Endometrial microvascular endothelial cells (primary cell): Measurements from ENCODE around the gene CASP3. TPM values are rescaled to one million over a fixed set of nuclear protein-coding genes. Genes with fewer than 3 reads are reported as not detected.
"Not testable (repeated sequence)": the region's sequence is repeated elsewhere in the genome, so short reads cannot be mapped to it uniquely, and the experiment has no call there.

Experiments
- in situ Hi-C: cut with HindIII; loops from 2 replicates; pipeline ENCODE4 v1.10.0; 2017; ENCODE audit warnings: low sequenced_read_pairs, low pct_unique_long_range_greater_than_20kb; ENCODE audit errors: inconsistent ontology term
- total RNA-seq: library from RNA; depleted of rRNA; stranded (reverse); fragments of >200 nt; gene quantifications from one replicate; pipeline ENCODE4 v1.2.3, GENCODE V29; 2015; ENCODE audit errors: inconsistent ontology term

Gene CASP3
- total RNA-seq, 1 donor from 2014 or later, result 50.5 TPM

DNA sequence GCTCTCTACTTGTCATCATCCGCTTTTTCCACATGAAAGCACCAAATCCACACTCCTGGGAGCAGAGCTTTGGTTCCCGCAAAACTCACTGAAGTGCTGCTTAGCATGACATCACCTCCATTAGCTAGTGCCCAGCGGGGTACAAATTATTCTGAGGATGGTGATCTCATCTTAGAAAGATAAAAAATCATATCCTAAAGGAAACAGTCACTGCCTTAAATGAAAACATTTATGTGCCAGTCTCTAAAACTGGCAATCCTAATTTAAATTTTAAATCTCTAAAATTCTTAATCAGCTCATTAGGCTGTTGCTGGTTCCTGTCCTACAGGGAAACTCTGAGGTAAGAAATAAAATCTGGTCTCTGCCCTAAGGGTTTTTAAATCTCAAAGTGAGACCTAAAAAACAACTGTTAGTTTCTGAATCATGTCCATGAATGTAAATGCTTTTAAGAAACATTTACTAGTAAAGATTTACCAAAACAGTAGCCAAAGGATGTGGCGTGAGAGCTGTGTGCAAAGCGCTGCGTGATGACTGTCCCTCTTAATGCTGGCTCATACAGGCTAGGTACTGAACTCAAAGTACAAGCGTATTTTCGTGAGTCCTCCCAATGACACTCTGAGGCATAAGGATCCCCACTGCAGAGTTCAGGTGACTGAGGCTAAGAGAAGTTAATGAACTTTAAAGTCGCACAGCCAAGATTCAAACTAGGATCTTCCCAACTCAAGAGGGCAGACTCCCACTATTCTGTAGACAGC, 4.5 kb downstream of the CASP3 start:
- in situ Hi-C loops, result loop anchor here (25.0 kb wide), 1 partner anchor 382 kb away; no protein-coding TSS in a partner anchor

DNA sequence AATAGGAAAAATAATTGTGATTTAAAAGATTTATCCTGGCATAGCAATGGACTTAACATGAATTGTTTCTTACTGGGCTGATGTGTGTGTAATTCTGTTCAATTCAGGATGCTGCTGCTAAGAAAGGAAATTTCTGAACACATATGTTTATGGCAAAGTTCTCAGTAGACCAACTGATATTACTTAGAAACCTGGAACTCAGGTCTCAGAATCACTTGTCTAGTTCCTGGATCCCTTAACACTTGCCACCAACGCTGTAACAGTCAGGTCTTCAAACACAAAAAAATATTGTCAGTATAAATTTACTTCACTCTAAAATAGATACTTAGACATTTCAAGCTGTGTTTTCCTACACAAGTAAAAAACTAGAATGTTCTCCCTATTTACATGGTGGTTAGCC, 5.5 kb downstream of the CASP3 start:
- in situ Hi-C loops, result loop anchor here (25.0 kb wide), 1 partner anchor 381 kb away; no protein-coding TSS in a partner anchor

DNA sequence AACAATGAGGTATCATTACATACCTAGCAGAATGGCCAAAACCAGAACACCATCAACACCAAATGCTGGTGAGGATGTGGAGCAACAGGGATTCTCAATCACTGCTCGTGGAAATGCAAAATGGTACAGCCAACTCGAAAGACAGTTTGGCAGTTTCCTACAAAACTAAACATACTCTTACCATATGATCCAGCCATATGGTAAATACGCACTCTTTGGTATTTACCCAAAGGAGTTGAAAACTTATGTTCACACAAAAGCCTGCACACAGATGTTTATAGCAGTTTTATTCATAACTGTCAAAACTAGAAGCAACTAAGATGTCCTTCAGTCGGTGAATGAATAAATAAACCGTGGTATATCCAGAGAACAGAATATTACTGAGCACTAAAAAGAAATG, 7.8 kb downstream of the CASP3 start:
- in situ Hi-C loops, result loop anchor here (25.0 kb wide), 1 partner anchor 379 kb away; no protein-coding TSS in a partner anchor

DNA sequence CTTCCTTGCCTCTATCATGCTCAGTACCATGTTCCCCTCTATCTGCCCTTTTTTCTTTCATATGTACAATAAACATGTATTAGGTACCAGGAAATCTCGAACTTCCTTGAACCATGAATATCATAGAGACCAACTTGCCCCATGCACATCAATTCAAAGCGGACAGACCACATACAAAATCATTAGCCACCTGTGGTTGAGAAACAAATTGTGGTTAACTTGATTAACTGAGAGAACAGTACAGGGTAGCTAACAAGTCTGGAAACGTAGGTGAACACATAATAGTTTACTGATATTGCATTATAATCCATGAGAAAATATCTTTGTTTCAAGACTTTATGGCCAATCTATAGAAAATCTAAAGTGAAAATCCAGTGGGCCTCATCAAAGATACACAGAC, 8.2 kb downstream of the CASP3 start:
- in situ Hi-C loops, result loop anchor here (25.0 kb wide), 1 partner anchor 379 kb away; no protein-coding TSS in a partner anchor

DNA sequence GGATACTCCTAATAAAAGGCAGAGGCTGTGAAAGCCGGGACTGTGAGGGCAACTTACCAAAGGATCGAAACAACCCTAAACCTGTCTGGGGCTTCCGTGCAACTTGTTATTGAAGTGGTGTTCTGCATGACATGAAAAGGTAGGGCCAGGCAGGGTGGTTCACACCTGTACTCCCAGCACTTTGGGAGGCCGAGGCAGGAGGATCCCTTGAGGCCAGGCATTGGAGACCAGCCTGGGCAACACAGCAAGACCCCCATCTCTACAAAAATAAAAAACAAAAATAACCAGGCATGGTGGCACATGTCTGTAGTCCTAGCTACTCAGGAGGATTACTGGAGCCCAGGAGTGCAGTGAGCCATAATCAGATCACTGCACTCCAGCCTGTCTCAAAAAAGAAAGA, 12.3 kb downstream of the CASP3 start:
- in situ Hi-C loops, result loop anchor here (25.0 kb wide), 1 partner anchor 375 kb away; no protein-coding TSS in a partner anchor

DNA sequence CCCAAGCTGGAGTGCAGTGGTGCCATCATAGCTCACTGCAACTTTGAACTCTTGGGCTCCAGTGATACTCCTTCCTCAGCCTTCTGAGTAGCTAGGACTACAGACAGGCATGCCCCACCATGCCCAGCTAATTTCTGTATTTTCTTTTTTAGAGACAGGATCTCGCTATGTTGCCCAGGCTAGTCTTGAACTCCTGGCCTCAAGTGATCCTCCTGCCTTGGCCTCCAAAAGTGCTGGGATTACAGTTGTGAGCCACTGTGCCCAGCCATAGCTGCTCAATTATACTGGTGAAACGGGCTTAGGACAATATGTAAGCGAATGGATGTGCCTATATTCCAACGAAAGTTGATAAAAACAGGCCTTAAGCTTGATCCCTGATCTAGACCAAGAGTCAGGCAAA, 13.1 kb downstream of the CASP3 start:
- in situ Hi-C loops, result loop anchor here (25.0 kb wide), 1 partner anchor 374 kb away; no protein-coding TSS in a partner anchor

DNA sequence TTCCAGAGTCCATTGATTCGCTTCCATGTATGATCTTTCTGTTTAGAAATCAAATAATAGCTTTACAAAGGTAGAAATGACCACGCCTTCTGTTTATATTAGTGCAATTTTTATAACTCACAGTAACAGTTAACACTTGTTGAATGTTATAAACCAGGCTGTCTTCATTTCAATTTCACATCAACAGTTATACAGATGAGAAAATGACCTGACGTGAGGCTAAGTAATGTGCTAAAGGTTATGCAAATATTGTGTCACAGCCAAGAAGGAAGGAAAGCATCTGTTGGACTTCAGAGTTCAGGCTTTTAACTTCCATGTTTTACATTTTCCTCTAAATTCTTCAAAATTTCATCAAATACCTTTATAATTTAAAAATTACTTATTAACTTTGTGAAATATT, 13.9 kb downstream of the CASP3 start:
- in situ Hi-C loops, result loop anchor here (25.0 kb wide), 1 partner anchor 373 kb away; no protein-coding TSS in a partner anchor

DNA sequence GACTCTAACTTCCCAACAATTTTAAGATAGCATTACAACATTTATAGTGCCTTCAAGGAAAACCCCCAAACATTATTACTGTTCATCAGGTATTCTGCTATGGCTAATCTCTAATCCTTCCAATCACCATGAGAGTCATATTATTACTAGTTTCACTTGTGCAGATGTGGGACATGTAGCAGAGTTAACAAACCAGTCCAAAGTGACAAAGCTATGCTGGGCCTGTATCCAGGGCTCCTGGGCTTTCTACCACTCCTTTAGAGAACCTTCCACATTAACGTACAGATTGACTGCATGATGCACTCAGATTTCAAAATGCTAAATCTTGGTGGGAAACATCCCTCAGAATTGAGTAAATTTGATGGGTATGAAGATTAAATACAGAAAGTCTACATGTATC, 16.4 kb downstream of the CASP3 start:
- in situ Hi-C loops, result loop anchor here (25.0 kb wide), 1 partner anchor 371 kb away; no protein-coding TSS in a partner anchor

DNA sequence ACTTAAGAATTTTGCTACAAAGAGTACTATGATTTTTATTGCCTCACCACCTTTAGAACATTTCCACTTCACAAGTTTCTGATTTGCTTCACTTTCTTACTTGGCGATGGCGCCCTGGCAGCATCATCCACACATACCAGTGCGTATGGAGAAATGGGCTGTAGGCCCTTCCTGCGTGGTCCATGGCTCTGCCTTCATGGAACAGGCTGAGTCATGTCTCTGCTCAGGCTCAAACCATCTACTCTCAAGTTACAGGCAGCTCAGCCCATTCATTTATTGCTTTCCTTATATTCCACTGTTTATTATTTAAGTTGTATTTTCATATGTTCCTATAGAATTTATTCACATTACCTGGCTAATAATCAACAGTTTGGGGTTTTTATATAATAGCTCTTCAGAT, 21.1 kb downstream of the CASP3 start:
- in situ Hi-C loops, result loop anchor here (25.0 kb wide), 1 partner anchor 366 kb away; no protein-coding TSS in a partner anchor

DNA sequence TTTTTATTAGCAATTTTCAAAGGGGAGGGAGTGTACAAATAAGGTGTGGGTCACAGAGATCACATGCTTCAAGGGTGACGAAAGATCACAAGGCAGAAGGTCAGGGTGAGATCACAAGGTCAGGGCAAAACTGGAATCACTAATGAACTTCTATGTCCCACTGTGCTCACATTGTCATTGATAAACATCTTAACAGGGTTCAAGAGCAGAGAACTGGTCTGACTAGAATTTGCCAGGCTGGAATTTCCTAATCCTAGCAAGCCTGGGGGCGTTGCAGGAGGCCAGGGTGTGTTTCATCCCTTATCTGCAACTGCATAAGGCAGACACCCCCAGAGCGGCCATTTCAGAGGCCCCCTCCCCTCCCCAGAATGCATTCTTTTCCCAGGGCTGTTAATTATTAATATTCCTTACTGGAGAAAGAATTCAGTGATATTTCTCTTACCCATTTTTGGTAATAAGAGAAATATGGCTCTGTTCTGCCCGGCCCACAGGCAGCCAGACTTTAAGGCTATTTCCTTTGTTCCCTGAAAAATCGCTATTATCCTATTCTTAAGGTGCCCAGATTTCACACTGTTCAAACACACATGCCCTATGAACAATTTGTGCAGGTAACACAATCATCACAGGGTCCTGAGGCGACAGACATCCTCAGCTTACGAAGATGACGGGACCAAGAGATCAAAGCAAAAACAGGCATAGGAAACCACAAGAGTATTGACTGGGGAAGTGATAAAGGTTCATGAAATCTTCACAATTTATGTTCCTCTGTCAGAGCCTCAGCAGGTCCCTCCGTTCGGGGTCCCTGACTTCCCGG, 23.3 kb downstream of the CASP3 start:
- in situ Hi-C loops, result loop anchor here (25.0 kb wide), 1 partner anchor 364 kb away; no protein-coding TSS in a partner anchor

DNA sequence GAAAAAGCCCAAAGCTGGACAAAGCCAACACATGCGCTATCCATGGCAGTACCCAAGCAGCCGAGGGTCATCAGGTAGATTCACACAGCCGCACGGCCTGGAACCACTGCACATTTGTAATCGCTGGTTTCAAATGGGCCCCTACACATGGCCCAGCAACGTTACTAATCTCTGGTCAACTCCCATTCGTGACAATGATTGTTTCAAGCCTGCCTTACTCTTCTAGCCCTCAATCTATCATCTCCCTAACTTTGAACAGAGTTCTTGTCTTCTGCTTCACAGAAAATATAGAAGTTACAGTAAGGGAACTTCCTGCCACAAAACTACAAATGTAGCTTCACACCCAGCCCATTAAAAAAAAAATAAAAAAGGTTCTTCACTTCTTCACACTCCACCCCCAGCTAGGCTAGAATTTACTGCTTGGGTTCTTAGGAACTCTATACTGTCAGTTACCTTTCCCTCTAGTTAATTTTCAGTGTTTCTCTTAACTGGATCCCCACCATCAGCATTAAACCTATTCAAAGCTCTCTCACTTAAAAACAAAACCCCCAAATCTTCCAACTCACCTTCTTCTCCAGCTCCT, 24.2 kb downstream of the CASP3 start:
- in situ Hi-C loops, result loop anchor here (25.0 kb wide), 1 partner anchor 363 kb away; no protein-coding TSS in a partner anchor

DNA sequence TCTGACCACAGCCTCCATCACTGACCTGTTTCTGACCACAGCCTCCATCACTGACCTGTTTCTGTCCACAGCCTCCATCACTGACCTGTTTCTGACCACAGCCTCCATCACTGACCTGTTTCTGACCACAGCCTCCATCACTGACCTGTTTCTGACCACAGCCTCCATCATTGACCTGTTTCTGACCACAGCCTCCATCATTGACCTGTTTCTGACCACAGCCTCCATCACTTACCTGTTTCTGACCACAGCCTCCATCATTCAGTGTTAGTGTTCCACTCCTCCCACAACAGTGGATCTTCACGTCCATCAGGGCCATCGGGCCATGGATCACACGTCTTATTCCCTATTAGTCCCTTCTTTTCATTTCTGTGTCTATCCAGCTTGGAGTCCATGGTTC, 24.7 kb downstream of the CASP3 start:
- in situ Hi-C loops, result not testable (repeated sequence)

DNA sequence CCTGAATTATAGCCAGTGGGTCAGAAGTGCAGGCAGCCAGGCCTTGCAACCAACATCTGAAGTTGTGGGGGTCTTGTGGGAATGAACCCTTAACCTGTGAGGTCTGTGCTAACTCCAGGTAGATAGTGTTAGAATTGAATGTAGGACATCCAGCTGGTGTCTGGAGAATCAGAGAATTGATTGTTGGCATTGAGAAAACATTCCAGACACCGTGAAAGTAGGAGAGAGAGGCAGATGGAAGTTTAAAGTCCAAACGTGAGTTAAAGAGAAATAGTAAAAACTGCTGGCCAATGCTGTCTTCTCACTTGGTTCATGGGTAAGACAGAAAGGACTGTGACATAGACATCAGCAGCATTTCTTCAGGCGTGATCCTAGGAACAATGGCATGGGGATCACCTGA, 27.7 kb downstream of the CASP3 start:
- in situ Hi-C loops, result no loop called here

DNA sequence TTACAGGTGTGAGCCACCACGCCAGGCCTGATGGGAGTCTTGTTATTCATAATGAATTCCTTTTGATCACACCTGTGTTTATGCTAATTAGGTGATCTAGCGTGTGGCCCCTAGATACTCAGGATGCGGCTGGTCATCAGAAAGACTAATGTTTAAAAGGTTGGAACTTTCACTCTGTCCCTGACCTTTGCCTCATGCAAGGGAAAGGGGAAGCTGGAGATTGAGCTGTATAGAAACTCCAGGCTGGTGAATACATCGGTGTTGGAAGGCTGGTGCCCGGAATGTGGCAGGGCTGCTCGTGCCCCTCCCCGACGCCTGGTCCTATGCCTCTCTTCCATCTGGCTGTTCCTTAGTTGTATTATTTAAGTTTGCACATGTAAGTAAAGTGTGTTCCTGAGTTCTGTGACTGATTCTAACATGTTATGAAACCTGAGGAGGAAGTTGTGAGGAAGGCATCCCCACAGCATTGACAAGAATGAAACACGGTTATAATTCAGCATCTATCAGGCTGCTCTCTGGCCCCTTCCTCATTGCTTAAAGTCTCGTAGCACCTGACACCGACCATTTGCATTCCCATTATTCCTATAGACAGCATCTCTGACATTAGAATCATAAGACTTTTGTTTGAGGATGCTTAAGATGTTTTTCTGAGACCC, 28.9 kb downstream of the CASP3 start:
- in situ Hi-C loops, result no loop called here

DNA sequence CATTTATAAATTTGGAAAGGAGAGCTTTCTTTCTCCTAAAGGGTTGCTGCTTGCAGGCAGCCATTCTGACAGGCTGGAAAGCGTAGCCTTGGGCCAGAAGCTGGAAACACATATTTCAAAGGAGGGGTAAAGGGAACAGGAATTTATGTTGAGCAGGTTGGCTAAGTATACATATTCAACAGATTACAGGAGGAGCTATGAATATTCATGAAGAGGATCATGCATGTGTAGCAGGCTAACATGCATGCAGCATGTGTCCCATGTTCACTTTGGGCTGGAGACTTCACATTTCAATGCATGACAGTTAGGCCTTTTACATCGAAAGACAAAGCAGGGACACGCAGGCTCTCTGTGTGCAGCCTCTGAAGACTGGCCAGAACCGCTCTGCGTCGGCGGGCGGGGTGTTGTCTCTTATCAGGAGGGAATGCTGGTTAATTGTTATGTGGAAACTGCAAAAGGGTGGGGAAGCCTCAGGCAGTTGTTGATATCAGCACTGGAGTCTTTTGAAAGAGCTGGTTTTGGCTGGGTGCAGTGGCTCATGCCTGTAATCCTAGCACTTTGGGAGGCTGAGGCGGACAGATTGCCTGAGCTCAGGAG, 31.5 kb downstream of the CASP3 start:
- in situ Hi-C loops, result no loop called here

DNA sequence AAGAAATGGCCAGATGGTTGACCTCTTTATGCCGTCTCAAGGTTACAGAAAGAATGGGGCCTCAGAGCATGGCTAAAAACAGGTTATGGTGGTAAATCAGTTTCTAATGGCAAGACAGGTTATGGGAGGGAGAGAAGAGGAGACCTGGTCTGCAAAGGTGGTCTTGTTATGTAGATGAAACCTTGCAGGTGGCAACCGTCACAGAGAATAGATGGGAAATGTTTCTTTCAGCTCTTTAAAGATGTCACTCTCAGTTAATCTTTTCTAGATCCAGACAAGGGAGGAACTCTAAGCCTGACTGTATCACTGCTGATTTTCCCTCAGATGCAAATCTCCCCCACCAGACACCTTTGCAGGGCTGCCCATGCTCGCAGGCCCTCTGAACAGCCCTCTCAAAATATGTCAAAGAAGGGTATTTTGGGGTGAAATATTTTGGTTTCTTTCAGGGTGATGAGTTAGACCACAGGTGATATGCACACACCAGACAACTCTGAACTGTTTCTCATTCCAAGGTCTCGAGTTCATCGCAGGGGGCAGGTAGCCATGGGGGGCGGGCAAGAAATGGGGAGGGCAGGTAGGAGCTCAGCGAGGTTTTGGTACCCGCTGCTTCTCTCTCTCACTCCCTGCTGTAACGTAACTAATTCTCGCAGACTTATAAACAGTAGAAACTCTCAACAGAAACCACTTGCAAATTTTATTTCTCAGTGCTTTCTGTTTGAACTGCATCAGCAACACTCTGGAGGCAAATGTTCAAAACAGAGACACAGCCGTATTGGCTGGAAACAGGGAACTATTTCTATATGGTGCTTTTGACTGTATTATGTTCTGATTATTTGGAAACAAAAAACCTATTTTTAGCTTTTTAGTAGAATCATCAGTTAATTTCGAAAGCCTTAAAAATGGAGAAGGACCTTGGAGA, 32.4 kb downstream of the CASP3 start:
- in situ Hi-C loops, result no loop called here

DNA sequence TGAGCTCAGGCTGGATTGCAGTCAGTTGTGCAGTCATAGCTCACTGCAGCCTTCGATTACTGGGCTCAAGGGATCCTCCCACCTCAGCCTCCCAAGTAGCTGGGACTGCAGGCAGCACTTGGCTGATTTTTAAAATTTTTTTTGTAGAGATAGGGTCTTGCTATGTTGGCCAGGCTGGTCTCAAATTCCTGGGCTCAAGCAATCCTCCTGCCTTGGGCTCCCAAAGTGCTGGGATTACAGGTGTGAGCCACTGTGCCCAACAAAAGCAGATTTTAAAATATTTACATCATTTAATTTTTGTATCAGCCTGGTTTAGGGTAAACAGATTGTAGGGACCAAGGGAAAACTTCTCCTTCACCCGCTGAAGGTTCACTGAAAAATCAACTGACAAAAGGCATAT, 33.1 kb downstream of the CASP3 start:
- in situ Hi-C loops, result not testable (repeated sequence)
